SK-N-SH treated with all-trans-retinoic acid at 6 μM for 48 hours (cell line): ENCODE results near the gene STEEP1.

Experiments
- ARNTL ChIP-seq: fragments of 450-650 bp; formaldehyde crosslinking; IDR thresholded peaks from 2 replicates; pipeline ENCODE4 v1.5.0; 2020; ENCODE audit warnings: low read depth, mild to moderate bottlenecking, moderate library complexity, borderline replicate concordance
- BACH2 ChIP-seq: fragments of 250-450 bp; sonication (Bioruptor Pico); IDR thresholded peaks from 2 replicates; pipeline ENCODE4 v1.9.0; 2021; ENCODE audit warnings: mild to moderate bottlenecking, borderline replicate concordance
- CSDC2 ChIP-seq: fragments of 250-450 bp; sonication (Bioruptor Pico); IDR thresholded peaks from 2 replicates; pipeline ENCODE4 v1.5.0; 2020; ENCODE audit warnings: mild to moderate bottlenecking, moderate library complexity
- ESRRG ChIP-seq: fragments of 250-450 bp; sonication (Bioruptor Pico); IDR thresholded peaks from 2 replicates; pipeline ENCODE4 v1.6.1; 2021; ENCODE audit warnings: mild to moderate bottlenecking
- OSR1 ChIP-seq: fragments of 250-450 bp; sonication (Bioruptor Pico); IDR thresholded peaks from 2 replicates; pipeline ENCODE4 v1.8.0; 2022; ENCODE audit warnings: moderate library complexity, mild to moderate bottlenecking, inconsistent platforms
- RARB ChIP-seq: fragments of 250-450 bp; sonication (Bioruptor Pico); IDR thresholded peaks from 2 replicates; pipeline ENCODE4 v1.8.0; 2021; ENCODE audit warnings: mild to moderate bottlenecking, moderate library complexity
- SNAI2 ChIP-seq: fragments of 250-450 bp; sonication (Bioruptor Pico); IDR thresholded peaks from 2 replicates; pipeline ENCODE4 v1.5.0; 2020; ENCODE audit warnings: mild to moderate bottlenecking, moderate library complexity
- TCF4 ChIP-seq: fragments of 250-450 bp; sonication (Bioruptor Pico); IDR thresholded peaks from 2 replicates; pipeline ENCODE4 v1.8.0; 2021; ENCODE audit warnings: mild to moderate bottlenecking, moderate library complexity, borderline replicate concordance
- TOX ChIP-seq: fragments of 250-450 bp; sonication (Bioruptor Pico); IDR thresholded peaks from 2 replicates; pipeline ENCODE4 v1.8.0; 2021; ENCODE audit warnings: mild to moderate bottlenecking, moderate library complexity, borderline replicate concordance
- TSHZ2 ChIP-seq: fragments of 250-450 bp; sonication (Bioruptor Pico); IDR thresholded peaks from 2 replicates; pipeline ENCODE4 v1.5.0; 2020; ENCODE audit warnings: mild to moderate bottlenecking, moderate library complexity
- ZFP3 ChIP-seq: fragments of 250-450 bp; sonication (Bioruptor Pico); IDR thresholded peaks from 2 replicates; pipeline ENCODE4 v1.5.0; 2020; ENCODE audit warnings: mild to moderate bottlenecking, moderate library complexity
- ZNF565 ChIP-seq: fragments of 450-650 bp; formaldehyde crosslinking; conservative IDR thresholded peaks from 2 replicates; pipeline ENCODE4 v1.5.0; 2020; ENCODE audit warnings: low read depth, mild to moderate bottlenecking, moderate library complexity
- TF ChIP-seq, protein P1 (sequence below): fragments of 250-450 bp; sonication (Bioruptor Pico); IDR thresholded peaks from 2 replicates; pipeline ENCODE4 v1.5.1; 2020; ENCODE audit warnings: low read depth, mild to moderate bottlenecking, moderate library complexity
- TF ChIP-seq, protein P2 (sequence below): fragments of 250-450 bp; sonication (Bioruptor Pico); IDR thresholded peaks from 2 replicates; pipeline ENCODE4 v1.8.0; 2020; ENCODE audit warnings: mild to moderate bottlenecking, moderate library complexity, borderline replicate concordance

- TF ChIP-seq TCF4 (CRISPR knock-in tag) (no peak), OSR1 (CRISPR knock-in tag) (no peak), RARB (CRISPR knock-in tag) (no peak), ESRRG (CRISPR knock-in tag) (no peak), CSDC2 (no peak), ARNTL (no peak), SNAI2 (CRISPR knock-in tag) (no peak), ZNF565 (CRISPR knock-in tag) (no peak), ZFP3 (no peak), BACH2 (CRISPR knock-in tag) (no peak), TSHZ2 (CRISPR knock-in tag) (no peak), TOX (CRISPR knock-in tag) (no peak)
- TF ChIP-seq, protein P1, sequence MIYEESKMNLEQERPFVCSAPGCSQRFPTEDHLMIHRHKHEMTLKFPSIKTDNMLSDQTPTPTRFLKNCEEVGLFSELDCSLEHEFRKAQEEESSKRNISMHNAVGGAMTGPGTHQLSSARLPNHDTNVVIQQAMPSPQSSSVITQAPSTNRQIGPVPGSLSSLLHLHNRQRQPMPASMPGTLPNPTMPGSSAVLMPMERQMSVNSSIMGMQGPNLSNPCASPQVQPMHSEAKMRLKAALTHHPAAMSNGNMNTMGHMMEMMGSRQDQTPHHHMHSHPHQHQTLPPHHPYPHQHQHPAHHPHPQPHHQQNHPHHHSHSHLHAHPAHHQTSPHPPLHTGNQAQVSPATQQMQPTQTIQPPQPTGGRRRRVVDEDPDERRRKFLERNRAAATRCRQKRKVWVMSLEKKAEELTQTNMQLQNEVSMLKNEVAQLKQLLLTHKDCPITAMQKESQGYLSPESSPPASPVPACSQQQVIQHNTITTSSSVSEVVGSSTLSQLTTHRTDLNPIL (CRISPR knock-in tag): no peak
- TF ChIP-seq, protein P2, sequence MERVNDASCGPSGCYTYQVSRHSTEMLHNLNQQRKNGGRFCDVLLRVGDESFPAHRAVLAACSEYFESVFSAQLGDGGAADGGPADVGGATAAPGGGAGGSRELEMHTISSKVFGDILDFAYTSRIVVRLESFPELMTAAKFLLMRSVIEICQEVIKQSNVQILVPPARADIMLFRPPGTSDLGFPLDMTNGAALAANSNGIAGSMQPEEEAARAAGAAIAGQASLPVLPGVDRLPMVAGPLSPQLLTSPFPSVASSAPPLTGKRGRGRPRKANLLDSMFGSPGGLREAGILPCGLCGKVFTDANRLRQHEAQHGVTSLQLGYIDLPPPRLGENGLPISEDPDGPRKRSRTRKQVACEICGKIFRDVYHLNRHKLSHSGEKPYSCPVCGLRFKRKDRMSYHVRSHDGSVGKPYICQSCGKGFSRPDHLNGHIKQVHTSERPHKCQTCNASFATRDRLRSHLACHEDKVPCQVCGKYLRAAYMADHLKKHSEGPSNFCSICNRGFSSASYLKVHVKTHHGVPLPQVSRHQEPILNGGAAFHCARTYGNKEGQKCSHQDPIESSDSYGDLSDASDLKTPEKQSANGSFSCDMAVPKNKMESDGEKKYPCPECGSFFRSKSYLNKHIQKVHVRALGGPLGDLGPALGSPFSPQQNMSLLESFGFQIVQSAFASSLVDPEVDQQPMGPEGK (CRISPR knock-in tag): no peak
These were observed 39.7 kb upstream of the STEEP1 start for GRCh38 chrX:119604766-119605463.
